Caco-2 (cell line): ENCODE measurements around the gene LCN1. TPM values are rescaled to one million over a fixed set of nuclear protein-coding genes. Genes with fewer than 3 reads are reported as not detected.

Experiments used
- BruUV-seq: library from RNA; stranded (reverse); fragments of 400-500 nt; replicated peaks from 2 replicates; lab custom pipeline; 2021; lab: Mats Ljungman, UMichigan
- CTCF ChIA-PET: fragments of 300-600 bp; sonication (Branson Sonifier 250); formaldehyde crosslinking; loops from one replicate; lab custom pipeline; 2022; ENCODE audit warnings: antibody characterized with exemption; lab: Charles Lee
- POLR2A ChIA-PET: fragments of 300-600 bp; sonication (Branson Sonifier 250); formaldehyde crosslinking; loops from one replicate; lab custom pipeline; 2022; ENCODE audit warnings: antibody characterized with exemption; lab: Charles Lee
- DNase-seq, 2 experiments: peaks; one replicate each; pipeline versions ENCODE4 v3.0.0 to v3.0.0-alpha.2; 2020 to 2022
- H3K27me3 ChIP-seq: replicated peaks from 2 replicates; pipeline ENCODE4 v1.6.0; 2011; ENCODE audit warnings: low read length; ENCODE audit not compliant: control insufficient read depth, insufficient read depth
- H3K36me3 ChIP-seq: 2 replicates; pipeline ENCODE4 v1.5.1; 2011; ENCODE audit warnings: low read length; ENCODE audit not compliant: control insufficient read depth, insufficient read depth
- H3K4me1 ChIP-seq: fragments of 250-450 bp; sonication (Bioruptor Pico); 2 replicates; pipeline ENCODE4 v1.5.1; 2020; ENCODE audit warnings: mild to moderate bottlenecking
- H3K4me3 ChIP-seq: 2 replicates; pipeline ENCODE4 v1.5.1; 2011; ENCODE audit warnings: low read depth, mild to moderate bottlenecking, control low read depth, low read length
- H3K9me3 ChIP-seq: fragments of 250-450 bp; sonication (Bioruptor Pico); 2 replicates; pipeline ENCODE4 v1.5.1; 2020; ENCODE audit warnings: mild to moderate bottlenecking, moderate library complexity
- H3K27ac Mint-ChIP-seq: one replicate; pipeline ENCODE4 v1.8.0; 2022; ENCODE audit warnings: mixed read lengths; ENCODE audit not compliant: unreplicated experiment
- H3K27me3 Mint-ChIP-seq: one replicate; pipeline ENCODE4 v1.8.0; 2022; ENCODE audit warnings: mixed read lengths; ENCODE audit not compliant: insufficient read depth, unreplicated experiment
- H3K36me3 Mint-ChIP-seq: one replicate; pipeline ENCODE4 v1.8.0; 2022; ENCODE audit warnings: mild to moderate bottlenecking, mixed read lengths; ENCODE audit not compliant: insufficient read depth, unreplicated experiment
- H3K4me1 Mint-ChIP-seq: one replicate; pipeline ENCODE4 v1.8.0; 2022; ENCODE audit warnings: low read depth, mixed read lengths; ENCODE audit not compliant: unreplicated experiment
- H3K4me3 Mint-ChIP-seq: one replicate; pipeline ENCODE4 v1.8.0; 2022; ENCODE audit warnings: mild to moderate bottlenecking, moderate library complexity, mixed read lengths; ENCODE audit not compliant: unreplicated experiment
- H3K9me3 Mint-ChIP-seq: one replicate; pipeline ENCODE4 v1.8.0; 2022; ENCODE audit warnings: mixed read lengths; ENCODE audit not compliant: unreplicated experiment
- CTCF ChIP-seq, 2 experiments: fragments of 200-600 bp in 1 of 2; IDR thresholded peaks; 1 replicate in 1 of 2; 2 replicates in 1 of 2; pipeline versions ENCODE4 v1.5.1 to v1.8.0; 2011 to 2022; ENCODE audit warnings: antibody characterized with exemption in 1 of 2, control low read depth in 1 of 2, inconsistent platforms in 1 of 2, low read depth in 1 of 2, low read length in 1 of 2, mild to moderate bottlenecking in 1 of 2, moderate library complexity in 1 of 2; ENCODE audit not compliant: insufficient read depth in 1 of 2, severe bottlenecking in 1 of 2, unreplicated experiment in 1 of 2
- intact Hi-C: fragments of 100-400 bp; cut with micrococcal nuclease; formaldehyde crosslinking; loops from one replicate; pipeline ENCODE4 v1.10.0; 2022; ENCODE audit not compliant: unreplicated experiment
- total RNA-seq: library from RNA; stranded (reverse); gene quantifications from 2 replicates; pipeline ENCODE4 v1.2.3, GENCODE V29; 2022

The LCN1 gene
- total RNA-seq, 1 experiment from 2014 or later = not detected

GRCh38 chr9:135555910-135556309 is 34.7 kb downstream of the LCN1 start:
- DNase-seq = no peak
- Histone ChIP-seq H3K36me3 (no peaks in the 10 kb centered on the region), H3K27me3 (no peaks in the 10 kb centered on the region), H3K9me3 (no peaks in the 10 kb centered on the region), H3K4me1 (peaks cover 3% of the 10 kb centered on the region; the same call in 1 of the 2 replicates), H3K4me3 (no peak overlapping the region)
- intact Hi-C loops = no loop called here
- Mint-ChIP-seq H3K27ac (no peak overlapping the region), H3K36me3 (no peaks in the 10 kb centered on the region), H3K4me3 (no peak overlapping the region), H3K27me3 (no peaks in the 10 kb centered on the region), H3K9me3 (peaks cover 8% of the 10 kb centered on the region), H3K4me1 (no peaks in the 10 kb centered on the region)
- CTCF ChIA-PET = no interaction called here
- no peak for TF ChIP-seq CTCF (IDR thresholded peaks at IDR 0.05; ENCODE audit: insufficient read depth in 1 of 2, low read depth in 1 of 2, low read length in 1 of 2, severe bottlenecking in 1 of 2, unreplicated experiment in 1 of 2)
- BruUV-seq = no TSS peak
- POLR2A ChIA-PET = no interaction called here

- no TSS peak for BruUV-seq
- ChIA-PET CTCF (interaction anchor here (0.6 kb wide), 1 partner anchor 230 kb away, joined by 3 read pairs; no protein-coding TSS in a partner anchor), POLR2A (no interaction called here)
- intact Hi-C loops = no loop called here
- Histone ChIP-seq H3K36me3 (no peaks in the 10 kb centered on the region), H3K4me3 (no peak overlapping the region), H3K9me3 (peaks cover 9% of the 10 kb centered on the region; the same call in 1 of the 2 replicates), H3K4me1 (peaks cover 3% of the 10 kb centered on the region; the same call in 1 of the 2 replicates), H3K27me3 (no peaks in the 10 kb centered on the region)
- TF ChIP-seq CTCF (IDR thresholded peaks at IDR 0.05; ENCODE audit: insufficient read depth in 1 of 2, low read depth in 1 of 2, low read length in 1 of 2, severe bottlenecking in 1 of 2, unreplicated experiment in 1 of 2) = no peak
- Mint-ChIP-seq H3K36me3 (no peaks in the 10 kb centered on the region), H3K27ac (no peak overlapping the region), H3K27me3 (no peaks in the 10 kb centered on the region), H3K9me3 (no peaks in the 10 kb centered on the region), H3K4me3 (no peak overlapping the region), H3K4me1 (no peaks in the 10 kb centered on the region)
- no peak for DNase-seq
Observed at GRCh38 chr9:135559606-135560005, 38.4 kb downstream of the LCN1 start.

- no peaks in the 10 kb centered on the region for H3K36me3 ChIP-seq
- CTCF ChIA-PET = no interaction called here
- H3K4me1 ChIP-seq = peaks cover 3% of the 10 kb centered on the region; the same call in 1 of the 2 replicates
- TF ChIP-seq CTCF (IDR thresholded peaks at IDR 0.05; ENCODE audit: insufficient read depth in 1 of 2, low read depth in 1 of 2, low read length in 1 of 2, severe bottlenecking in 1 of 2, unreplicated experiment in 1 of 2) = no peak
- H3K4me3 Mint-ChIP-seq = no peak within 1 kb of the TSS
- peaks cover 6% of the 10 kb centered on the region for H3K4me1 Mint-ChIP-seq
- intact Hi-C loops = no loop called here
- H3K27me3 Mint-ChIP-seq = no peaks in the 10 kb centered on the region
- H3K36me3 Mint-ChIP-seq = no peaks in the 10 kb centered on the region
- no peak within 1 kb of the TSS for H3K27ac Mint-ChIP-seq
- POLR2A ChIA-PET = no interaction called here
- no peak for DNase-seq
- no peak within 1 kb of the TSS for H3K4me3 ChIP-seq
- H3K27me3 ChIP-seq = no peaks in the 10 kb centered on the region
- H3K9me3 Mint-ChIP-seq = no peaks in the 10 kb centered on the region
- no TSS peak for BruUV-seq
- H3K9me3 ChIP-seq = peaks cover 9% of the 10 kb centered on the region; the same call in 1 of the 2 replicates
Observed at GRCh38 chr9:135561391-135562234, 40.4 kb downstream of the LCN1 start, which contains the start of gene PAEP. PAEP (plus strand) TSS chr9:135561756.
